ENCODE results near the gene PYHIN1.

The PYHIN1 gene

GRCh38 chr1:158998037-158998780 is 66.9 kb downstream of the PYHIN1 start:
- Histone ChIP-seq H4K20me1 (ENCODE audit: insufficient read depth, low read length) (no peaks in the 10 kb centered on the region), H3K4me1 (ENCODE audit: insufficient read depth, low read length) (peaks cover 6% of the 10 kb centered on the region), H3K4me2 (ENCODE audit: insufficient read depth, low read length) (peak overlapping the region; percentile 40), H3K9me3 (ENCODE audit: insufficient read depth, low read length, severe bottlenecking) (no peaks in the 10 kb centered on the region), H3K27me3 (ENCODE audit: insufficient read depth, low read length, poor library complexity) (no peaks in the 10 kb centered on the region), H2AFZ (ENCODE audit: low read depth, low read length) (peak overlapping the region; percentile 53), H3K27ac (ENCODE audit: low read length) (no peak overlapping the region), H3K9ac (ENCODE audit: low read depth, low read length) (no peak overlapping the region), H3K36me3 (ENCODE audit: insufficient read depth, low read length) (no peaks in the 10 kb centered on the region), H3K4me3 (ENCODE audit: low read depth in 1 of 2, low read length in 2 of 2) (no peak overlapping the region), H3K79me2 (ENCODE audit: insufficient read depth, low read length) (no peaks in the 10 kb centered on the region)
- ATAC-seq (ENCODE audit: insufficient read depth, low read depth) = peak; percentile 66
- DNase-seq = no peak
- no peak for TF ChIP-seq EZH2 (IDR thresholded peaks at IDR 0.05; ENCODE audit: borderline replicate concordance, low read depth, low read length, severe bottlenecking)
- TF ChIP-seq, protein P1, sequence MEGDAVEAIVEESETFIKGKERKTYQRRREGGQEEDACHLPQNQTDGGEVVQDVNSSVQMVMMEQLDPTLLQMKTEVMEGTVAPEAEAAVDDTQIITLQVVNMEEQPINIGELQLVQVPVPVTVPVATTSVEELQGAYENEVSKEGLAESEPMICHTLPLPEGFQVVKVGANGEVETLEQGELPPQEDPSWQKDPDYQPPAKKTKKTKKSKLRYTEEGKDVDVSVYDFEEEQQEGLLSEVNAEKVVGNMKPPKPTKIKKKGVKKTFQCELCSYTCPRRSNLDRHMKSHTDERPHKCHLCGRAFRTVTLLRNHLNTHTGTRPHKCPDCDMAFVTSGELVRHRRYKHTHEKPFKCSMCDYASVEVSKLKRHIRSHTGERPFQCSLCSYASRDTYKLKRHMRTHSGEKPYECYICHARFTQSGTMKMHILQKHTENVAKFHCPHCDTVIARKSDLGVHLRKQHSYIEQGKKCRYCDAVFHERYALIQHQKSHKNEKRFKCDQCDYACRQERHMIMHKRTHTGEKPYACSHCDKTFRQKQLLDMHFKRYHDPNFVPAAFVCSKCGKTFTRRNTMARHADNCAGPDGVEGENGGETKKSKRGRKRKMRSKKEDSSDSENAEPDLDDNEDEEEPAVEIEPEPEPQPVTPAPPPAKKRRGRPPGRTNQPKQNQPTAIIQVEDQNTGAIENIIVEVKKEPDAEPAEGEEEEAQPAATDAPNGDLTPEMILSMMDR (IDR thresholded peaks at IDR 0.05; ENCODE audit: borderline replicate concordance, extremely low read depth, low read length, poor library complexity, severe bottlenecking) = no peak

DNA sequence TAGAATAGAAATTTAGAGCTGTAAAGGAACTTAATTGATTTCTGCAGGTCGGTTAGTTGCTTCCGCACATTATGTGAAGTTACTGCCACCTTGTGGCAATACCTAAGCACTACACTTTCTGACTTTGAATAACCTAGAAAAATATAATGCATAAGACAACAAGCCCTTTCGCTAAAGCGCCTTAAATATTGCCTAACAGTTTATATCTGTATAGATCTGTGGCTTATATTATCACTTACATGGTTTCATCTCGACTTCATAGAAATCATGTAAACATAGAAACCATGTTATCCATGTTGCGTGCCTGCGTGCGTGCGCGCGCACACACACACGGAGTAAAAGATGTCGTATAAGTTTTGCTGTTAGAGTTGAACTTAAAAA is 67.4 kb downstream of the PYHIN1 start:
- Histone ChIP-seq H3K4me3 (ENCODE audit: low read depth in 1 of 2, low read length in 2 of 2) (no peak overlapping the region), H3K36me3 (ENCODE audit: insufficient read depth, low read length) (no peaks in the 10 kb centered on the region), H4K20me1 (ENCODE audit: insufficient read depth, low read length) (no peaks in the 10 kb centered on the region), H2AFZ (ENCODE audit: low read depth, low read length) (peak overlapping the region; percentile 53), H3K27ac (ENCODE audit: low read length) (no peak overlapping the region), H3K9me3 (ENCODE audit: insufficient read depth, low read length, severe bottlenecking) (no peaks in the 10 kb centered on the region), H3K4me2 (ENCODE audit: insufficient read depth, low read length) (peak overlapping the region; percentile 40), H3K27me3 (ENCODE audit: insufficient read depth, low read length, poor library complexity) (no peaks in the 10 kb centered on the region), H3K9ac (ENCODE audit: low read depth, low read length) (no peak overlapping the region), H3K4me1 (ENCODE audit: insufficient read depth, low read length) (peaks cover 6% of the 10 kb centered on the region), H3K79me2 (ENCODE audit: insufficient read depth, low read length) (no peaks in the 10 kb centered on the region)
- DNase-seq (peak; percentile 57), ATAC-seq (ENCODE audit: insufficient read depth, low read depth) (peak; percentile 81)
- TF ChIP-seq, protein P1 (IDR thresholded peaks at IDR 0.05; ENCODE audit: borderline replicate concordance, extremely low read depth, low read length, poor library complexity, severe bottlenecking) = peak; percentile 92
- no peak for TF ChIP-seq EZH2 (IDR thresholded peaks at IDR 0.05; ENCODE audit: borderline replicate concordance, low read depth, low read length, severe bottlenecking)

GRCh38 chr1:158999316-159000069 is 68.1 kb downstream of the PYHIN1 start:
- Histone ChIP-seq H3K4me3 (ENCODE audit: low read depth in 1 of 2, low read length in 2 of 2) (no peak overlapping the region), H3K9me3 (ENCODE audit: insufficient read depth, low read length, severe bottlenecking) (no peaks in the 10 kb centered on the region), H3K4me1 (ENCODE audit: insufficient read depth, low read length) (peaks cover 6% of the 10 kb centered on the region), H3K79me2 (ENCODE audit: insufficient read depth, low read length) (no peaks in the 10 kb centered on the region), H4K20me1 (ENCODE audit: insufficient read depth, low read length) (no peaks in the 10 kb centered on the region), H3K36me3 (ENCODE audit: insufficient read depth, low read length) (no peaks in the 10 kb centered on the region), H2AFZ (ENCODE audit: low read depth, low read length) (no peak overlapping the region), H3K9ac (ENCODE audit: low read depth, low read length) (no peak overlapping the region), H3K27ac (ENCODE audit: low read length) (no peak overlapping the region), H3K4me2 (ENCODE audit: insufficient read depth, low read length) (no peak overlapping the region), H3K27me3 (ENCODE audit: insufficient read depth, low read length, poor library complexity) (no peaks in the 10 kb centered on the region)
- no peak for TF ChIP-seq EZH2 (IDR thresholded peaks at IDR 0.05; ENCODE audit: borderline replicate concordance, low read depth, low read length, severe bottlenecking)
- TF ChIP-seq, protein P1 (IDR thresholded peaks at IDR 0.05; ENCODE audit: borderline replicate concordance, extremely low read depth, low read length, poor library complexity, severe bottlenecking) = no peak
- no peak for DNase-seq
- no peak for ATAC-seq (ENCODE audit: insufficient read depth, low read depth)
